Erythroblast (primary cell): Measurements from ENCODE around the gene PDE9A.
"Not testable (repeated sequence)": the region's sequence is repeated elsewhere in the genome, so short reads cannot be mapped to it uniquely, and the experiment has no call there.

ENCODE experiments used
- DNase-seq, 2 experiments: peaks; one replicate each; lab custom pipeline; 2025; lab: John Stamatoyannopoulos, UW
- GATA1 ChIP-seq: IDR thresholded peaks from 2 replicates; pipeline ENCODE4 v1.6.1; 2011; ENCODE audit warnings: low read depth, mild to moderate bottlenecking, control low read depth, low read length, moderate library complexity
- POLR2A ChIP-seq: IDR thresholded peaks from 2 replicates; pipeline ENCODE4 v1.6.1; 2011; ENCODE audit warnings: mild to moderate bottlenecking, low read length

The PDE9A gene

DNA sequence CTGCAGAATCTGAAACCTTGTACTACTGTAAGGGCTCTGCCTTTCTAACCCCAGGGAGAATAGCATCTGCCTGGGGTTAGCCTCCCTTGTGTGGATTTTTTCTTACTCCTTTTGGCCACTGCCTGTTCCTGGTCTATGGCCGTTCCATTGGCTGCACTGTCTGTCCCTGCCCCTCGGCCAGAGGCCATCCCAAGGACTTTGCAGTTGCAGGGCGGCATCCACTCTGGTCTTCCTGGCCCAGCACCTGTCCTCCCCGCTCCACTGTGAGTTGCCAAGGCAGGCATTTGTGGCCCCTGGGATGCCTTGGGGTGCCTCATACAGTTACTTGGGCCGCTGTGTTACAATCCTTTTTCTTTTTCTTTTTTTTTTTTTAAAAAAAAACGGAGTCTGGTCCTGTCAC, 45.8 kb downstream of the PDE9A start:
- TF ChIP-seq POLR2A (no peak), GATA1 (no peak)
- DNase-seq, result no peak

DNA sequence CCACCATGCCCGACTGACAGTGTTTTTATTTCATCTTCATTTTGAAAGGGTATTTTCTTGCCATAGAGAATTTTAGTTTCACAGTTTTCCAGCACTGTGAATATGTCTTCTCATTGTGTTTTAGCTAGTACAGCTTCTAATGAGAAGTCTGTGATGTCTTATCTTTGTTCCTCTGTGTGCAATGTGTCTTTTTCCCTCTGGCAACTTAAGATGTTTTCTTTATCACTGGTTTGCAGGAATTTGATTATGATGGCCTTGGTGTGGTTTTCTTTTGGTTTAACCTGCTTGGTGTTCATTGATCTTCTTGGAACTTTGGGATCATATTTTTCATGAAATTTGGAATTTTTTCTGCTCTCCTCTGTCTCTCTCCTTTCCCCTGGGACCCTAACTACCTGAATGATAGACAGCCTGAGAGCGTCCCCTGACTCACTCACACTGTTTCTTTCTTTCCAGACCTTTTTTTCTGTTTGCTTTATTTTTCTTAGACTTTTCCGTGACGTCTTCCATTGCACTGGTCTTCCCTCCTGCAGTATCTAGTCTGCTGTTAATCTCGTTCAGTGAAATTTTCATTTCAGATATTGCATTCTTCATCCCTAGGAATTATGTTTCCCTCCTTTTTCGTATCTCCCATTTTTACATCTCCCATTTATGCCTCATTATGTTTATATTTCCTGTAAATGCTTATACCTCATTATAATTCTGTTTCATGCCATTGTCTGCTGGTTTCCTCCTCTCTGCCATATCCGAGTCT, 48.5 kb downstream of the PDE9A start:
- DNase-seq, result peak in 1 of 2 experiments; percentile 36
- TF ChIP-seq POLR2A (no peak), GATA1 (no peak)

DNA sequence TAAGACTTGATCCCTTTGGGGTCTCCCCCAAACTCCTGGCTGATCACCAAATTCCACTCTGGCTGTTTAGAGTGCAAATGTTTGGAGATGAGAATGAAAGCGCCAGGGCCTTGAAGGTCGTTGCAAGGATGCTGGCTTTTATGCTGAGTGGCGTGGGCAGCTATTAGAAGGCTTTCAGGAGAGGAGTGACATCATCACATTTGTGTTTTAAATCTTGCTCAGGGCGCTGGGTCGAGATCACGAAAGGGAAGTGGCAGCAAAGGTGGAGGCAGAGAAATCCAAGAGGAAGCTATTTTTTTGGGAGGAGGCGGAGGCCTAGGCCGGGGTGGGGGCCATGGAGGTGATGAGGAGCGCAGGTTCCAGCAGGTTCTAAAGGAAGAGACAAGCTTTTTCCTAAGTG, 49.3 kb downstream of the PDE9A start:
- TF ChIP-seq GATA1 (no peak), POLR2A (no peak)
- no peak for DNase-seq

DNA sequence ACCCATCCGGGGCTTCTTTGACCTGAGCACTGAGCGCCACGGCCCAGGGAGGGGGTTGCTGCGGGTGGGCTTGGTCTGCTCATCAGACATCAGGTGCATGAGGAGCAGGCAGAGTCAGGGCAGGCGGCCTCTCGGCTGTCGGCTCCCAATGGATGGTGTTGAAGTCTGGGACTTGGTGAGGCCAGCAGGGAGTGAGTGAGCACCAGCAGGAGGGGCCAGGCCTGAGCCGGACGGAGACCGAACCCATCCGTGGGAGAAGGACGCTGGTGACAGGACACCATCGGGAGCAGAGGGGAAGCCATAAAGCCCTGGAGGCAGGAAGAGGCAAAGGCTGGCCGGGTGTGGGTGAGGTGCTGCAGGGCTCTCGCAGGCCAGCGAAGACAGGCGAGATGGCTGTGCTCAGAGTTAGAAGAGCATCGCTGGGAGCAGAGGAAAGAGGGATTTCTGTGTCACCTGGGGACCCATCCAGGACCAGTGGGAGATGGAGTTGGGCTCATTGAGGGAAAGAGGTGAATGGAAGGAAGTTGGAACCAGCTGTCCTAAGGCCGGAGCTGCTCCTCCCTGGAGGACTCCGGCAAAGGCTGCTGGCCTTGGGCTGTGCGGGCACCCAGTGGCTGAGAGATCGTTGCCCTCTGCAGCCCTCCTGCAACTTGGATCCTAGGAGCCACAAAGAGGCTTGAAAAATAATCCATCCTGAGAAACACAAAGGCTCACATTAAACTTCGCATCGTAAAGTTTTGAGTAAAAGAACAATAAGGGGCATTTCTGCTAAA, 49.9 kb downstream of the PDE9A start:
- no peak for DNase-seq
- TF ChIP-seq POLR2A (no peak), GATA1 (no peak)

DNA sequence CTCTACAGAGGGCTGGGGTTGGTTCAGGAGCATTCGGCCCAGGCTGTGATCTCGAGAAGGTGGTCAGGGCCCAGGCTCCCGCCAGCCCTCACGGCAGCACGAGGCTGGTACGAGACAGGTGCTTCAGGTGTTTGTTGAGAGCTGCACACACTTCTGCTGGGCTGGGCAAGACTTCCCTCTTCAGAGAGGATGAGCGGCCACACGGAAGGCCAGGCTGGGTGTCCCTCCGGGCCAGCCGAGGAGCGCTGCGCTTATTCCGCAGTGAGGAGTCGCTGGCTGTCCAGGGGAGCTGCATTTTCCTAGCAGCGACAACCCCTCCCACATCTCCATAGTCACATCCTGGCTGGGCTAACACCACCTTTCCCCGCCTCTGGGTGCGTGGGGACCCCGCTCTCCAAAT, 50.5 kb downstream of the PDE9A start:
- no peak for DNase-seq
- TF ChIP-seq POLR2A, result no peak
- TF ChIP-seq GATA1, result no peak

DNA sequence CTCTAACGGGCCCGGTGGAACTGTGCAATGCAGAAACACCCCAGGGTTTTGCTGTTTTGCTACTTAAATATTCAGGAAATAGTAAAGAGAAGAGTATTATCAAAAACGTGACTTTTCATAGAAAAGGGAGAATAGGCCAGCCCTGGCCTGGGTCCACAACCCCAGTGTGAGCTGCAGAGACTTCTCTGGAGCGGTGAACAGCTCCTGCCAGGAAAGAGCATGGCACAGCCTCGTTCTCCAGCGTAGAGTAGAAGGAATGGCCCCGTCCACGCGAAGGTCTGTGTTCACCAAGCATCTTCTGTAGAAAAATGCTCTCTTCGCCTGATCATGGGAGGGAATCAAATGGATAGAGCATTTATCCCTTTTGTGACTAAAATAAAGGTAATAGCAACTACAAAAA, 51.4 kb downstream of the PDE9A start:
- TF ChIP-seq POLR2A (no peak), GATA1 (no peak)
- DNase-seq, result no peak

DNA sequence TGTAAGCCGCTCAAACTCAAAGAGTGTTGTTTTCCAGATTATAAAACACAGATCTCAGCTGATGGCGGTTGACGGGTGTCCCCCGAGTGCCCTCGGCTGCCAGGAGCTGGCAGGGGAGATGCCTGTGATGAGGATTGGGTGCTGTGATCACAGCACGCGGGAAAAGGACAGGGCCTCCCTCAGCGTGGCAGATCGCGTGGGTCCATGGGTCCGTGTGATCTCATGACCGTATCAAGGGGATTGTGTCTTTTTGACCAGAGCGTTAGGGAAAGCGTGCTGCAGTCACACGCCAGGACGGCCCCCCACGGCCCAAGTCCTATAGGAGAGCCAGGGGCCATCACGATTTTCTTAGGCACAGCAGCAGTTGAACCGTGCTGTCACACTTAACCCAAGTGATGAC, 51.9 kb downstream of the PDE9A start:
- no peak for TF ChIP-seq POLR2A
- no peak for TF ChIP-seq GATA1
- DNase-seq, result no peak

DNA sequence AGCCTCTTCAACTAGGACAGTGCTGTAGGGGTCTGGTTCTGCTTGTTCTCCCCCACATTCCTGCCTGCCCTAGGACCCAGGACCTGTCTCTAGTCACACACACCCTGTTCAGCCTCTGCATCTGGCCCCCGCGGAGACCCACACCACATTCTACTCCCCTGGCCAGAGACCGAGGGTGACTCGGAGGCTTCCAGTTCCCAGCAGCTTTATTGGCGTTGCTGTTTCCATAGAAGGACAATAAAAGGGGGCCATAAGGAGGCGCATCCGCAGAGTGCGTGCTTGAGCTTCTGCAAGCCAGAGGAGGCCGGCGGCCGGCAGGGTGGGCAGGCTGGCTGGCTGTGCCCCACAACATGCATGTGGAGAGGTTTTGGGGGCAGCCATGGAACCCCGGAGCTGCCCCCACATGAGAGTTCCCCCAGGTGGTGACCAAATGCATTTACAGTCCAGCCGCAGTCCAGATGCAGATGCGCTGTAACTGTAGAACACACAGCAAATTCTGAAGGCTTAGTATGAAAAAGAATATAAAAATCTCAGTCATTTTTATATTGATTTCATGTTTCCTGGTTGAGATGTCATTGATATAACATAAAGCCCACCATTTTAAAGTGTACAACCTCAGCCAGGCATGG, 52.4 kb downstream of the PDE9A start:
- no peak for DNase-seq
- no peak for TF ChIP-seq GATA1
- TF ChIP-seq POLR2A, result no peak

DNA sequence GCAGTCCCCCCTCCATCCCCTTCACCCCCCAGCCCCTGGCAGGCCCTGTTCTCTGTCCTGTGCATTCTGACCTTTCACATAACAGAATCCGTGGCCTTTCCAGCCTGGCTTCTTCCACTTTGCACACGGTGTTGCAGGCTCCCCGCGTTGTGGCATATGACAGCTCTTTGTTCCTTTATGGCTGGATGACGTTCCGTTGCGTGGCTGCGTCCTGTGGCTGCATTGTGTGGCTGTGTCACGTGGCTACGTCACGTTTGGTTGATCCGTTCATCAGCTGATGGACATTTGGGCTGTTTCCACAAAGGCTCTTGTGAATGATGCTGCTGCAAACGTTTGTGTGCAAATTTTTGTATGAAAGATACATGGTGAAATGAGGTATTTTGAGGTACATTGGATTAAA, 53.3 kb downstream of the PDE9A start:
- DNase-seq, result no peak
- TF ChIP-seq POLR2A (no peak), GATA1 (no peak)

DNA sequence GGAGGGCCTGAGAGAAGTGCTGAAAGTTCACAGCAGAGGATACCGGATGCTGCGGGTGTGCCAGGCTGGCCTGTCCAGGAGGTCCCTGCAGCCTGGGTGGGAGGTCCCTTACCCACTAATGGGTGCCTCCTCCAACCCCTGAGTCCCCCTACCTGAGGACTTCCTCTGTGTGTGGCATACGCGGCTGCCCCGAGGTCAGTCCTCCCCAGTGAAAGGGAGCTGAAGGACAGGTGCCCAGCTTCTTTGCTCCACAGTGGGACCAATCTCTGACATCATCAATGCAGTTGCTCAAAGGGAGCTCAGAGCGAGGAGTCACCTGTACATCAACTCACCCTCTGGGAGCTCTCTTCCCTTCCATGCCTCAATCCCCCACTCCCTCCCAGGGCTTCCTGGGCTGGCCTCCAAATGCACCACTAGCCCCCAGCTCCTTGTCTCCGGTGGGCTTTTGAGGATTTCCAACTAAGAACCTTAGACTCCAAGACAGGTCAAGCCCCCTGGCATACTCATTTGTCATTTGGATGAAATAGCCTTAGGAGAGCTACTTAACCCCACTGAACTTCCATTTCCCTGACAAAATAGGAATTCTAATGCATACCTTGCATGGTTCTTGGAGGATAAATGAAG, 53.9 kb downstream of the PDE9A start:
- DNase-seq, result no peak
- TF ChIP-seq POLR2A, result no peak
- TF ChIP-seq GATA1, result no peak

DNA sequence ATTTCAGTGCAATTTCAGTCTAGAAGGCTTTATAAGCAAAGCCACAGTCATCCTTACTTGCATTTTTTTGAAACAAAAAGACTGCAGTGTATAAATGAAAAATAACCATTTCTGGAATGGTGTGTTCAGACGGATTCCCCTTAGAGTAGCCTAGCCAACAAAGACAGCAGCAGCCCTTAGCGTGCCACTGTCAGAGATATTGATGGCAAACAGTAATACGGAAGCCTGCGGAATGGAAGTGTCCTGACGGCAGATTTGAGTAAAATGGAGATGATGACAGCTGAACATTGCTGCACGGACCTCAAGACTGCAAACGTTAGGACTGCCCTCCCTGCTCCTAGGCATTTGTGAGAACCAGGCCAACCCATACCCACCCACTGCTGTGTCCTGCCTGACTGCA, 54.7 kb downstream of the PDE9A start:
- no peak for DNase-seq
- no peak for TF ChIP-seq POLR2A
- TF ChIP-seq GATA1, result no peak

DNA sequence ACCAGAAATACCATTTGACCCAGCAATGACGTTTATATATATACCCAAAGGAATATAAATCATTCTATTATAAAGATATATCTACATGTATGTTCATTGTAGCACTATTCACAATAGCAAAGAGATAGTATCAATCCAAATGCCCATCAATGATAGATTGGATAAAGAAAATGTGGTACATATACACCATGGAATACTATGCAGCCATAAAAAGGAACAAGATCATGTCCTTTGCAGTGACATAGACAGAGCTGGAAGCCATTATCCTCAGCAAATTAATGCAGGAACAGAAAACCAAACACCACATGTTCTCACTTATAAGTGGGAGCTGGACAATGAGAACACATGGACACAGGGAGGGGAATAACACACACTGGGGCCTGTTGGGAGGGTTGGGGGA, 55.5 kb downstream of the PDE9A start:
- DNase-seq, result not testable (repeated sequence)

DNA sequence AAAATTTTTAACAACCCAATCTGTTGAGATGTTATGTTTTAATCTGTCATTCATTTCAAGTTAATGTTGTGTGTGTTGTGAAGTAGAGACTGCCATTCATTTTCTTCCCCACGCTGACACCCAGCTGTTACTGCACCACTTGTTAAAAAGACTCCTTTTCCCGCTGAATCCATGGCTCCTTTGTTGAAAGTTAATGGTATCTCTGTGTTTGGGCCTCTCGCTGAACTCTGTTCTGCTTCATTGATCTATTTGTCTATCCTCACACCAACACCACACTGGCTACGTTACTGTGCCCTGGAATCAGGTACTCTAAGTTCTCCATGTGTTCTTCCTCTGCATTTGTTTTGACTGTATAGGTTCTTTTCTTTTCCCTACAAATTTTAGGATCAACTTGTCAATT, 58.2 kb downstream of the PDE9A start:
- no peak for DNase-seq
- TF ChIP-seq GATA1, result no peak
- no peak for TF ChIP-seq POLR2A

DNA sequence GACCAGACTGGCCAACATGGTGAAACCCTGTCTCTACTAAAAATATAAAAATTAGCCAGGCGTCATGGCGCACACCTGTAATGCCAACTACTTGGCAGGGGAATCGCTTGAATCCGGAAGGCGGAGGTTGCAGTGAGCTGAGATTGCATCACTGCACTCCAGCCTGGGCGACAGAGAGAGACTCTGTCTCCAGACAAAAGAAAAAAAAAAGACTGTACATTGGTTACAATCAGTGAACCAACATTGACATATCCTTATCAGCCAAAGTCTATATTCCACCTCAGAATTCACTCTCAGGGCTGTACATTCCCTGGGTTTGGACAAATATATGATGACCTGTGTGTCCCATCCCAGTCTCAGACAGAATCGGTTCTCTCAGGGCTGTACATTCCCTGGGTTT, 62.0 kb downstream of the PDE9A start:
- DNase-seq, result not testable (repeated sequence)
